Suppressor macrophage (primary cell): ENCODE measurements around the gene RPUSD1.
"Not testable (repeated sequence)": the region's sequence is repeated elsewhere in the genome, so short reads cannot be mapped to it uniquely, and the experiment has no call there.

ENCODE experiments used
- DNase-seq, 4 experiments: peaks; one replicate each; pipeline ENCODE4 v3.0.0-alpha.2; 2020 to 2022

RPUSD1 gene

DNA sequence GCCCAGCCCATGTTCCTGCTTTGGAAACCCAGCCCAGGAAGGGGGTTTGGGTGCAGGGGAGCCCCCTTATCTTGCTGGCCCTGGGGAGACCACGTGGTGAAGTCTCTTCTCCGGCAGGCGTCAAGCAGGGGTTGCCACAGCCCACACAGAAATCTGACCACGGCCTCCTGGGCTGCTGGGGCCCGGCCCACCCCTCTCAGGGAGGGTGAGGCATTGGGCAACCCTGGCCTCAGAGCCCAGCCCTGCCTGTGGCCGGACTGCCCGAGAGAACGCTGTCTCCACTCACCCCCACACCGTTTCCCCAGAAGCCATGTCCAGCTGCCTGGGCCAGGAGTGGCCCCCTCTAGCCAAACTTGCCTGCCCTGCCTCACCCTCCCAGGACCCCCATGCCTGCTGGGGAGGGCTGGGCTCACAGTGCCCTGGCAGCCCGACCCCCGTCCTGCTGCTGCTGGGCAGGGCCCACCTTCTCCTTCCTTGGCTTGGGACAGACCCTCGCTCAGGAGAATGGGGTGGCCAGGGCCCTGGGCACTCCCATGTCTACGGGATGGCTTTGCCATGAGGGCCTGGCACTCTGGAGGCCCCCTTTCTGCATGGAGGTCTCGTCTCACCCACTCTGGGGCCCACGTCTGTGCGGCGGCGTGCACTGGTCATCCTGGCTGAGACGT lies 6.7 kb downstream of the RPUSD1 start:
- no peak for DNase-seq

DNA sequence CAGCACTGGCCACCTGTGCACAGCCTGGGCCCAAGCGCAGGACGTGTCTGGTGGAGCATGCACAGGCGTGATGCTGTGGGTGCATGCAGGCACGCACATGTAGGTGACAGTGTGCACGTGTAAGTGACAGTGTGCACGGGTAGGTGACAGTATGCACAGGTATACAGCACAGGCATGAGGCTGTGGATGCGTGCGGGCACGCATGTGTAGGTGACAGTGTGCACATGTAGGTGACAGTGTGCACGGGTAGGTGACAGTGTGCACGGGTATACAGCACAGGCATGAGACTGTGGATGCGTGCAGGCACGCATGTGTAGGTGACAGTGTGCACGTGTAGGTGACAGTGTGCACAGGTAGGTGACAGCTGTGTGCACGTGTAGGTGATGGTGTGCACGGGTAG lies 7.9 kb downstream of the RPUSD1 start:
- DNase-seq, result no peak

DNA sequence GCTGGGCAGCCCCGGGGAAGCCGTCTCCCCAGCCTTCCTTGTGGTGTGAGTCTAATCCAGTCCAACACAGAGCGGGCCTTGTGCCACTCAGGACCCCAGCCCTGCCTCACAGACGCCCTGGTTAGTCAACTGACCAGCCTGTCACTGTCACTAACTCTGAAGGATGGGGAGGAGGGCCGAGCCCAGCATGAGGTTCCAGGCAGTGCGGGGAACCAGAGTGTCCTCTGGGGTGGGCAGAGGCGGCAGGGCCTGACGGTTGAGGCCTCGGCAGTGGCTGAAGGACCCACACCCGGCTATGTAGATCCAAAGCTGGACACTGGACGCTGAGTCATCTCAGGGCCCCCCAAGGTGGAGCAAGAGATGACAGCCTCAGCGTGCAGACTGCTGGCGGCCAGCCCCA lies 8.6 kb downstream of the RPUSD1 start:
- DNase-seq, result no peak

DNA sequence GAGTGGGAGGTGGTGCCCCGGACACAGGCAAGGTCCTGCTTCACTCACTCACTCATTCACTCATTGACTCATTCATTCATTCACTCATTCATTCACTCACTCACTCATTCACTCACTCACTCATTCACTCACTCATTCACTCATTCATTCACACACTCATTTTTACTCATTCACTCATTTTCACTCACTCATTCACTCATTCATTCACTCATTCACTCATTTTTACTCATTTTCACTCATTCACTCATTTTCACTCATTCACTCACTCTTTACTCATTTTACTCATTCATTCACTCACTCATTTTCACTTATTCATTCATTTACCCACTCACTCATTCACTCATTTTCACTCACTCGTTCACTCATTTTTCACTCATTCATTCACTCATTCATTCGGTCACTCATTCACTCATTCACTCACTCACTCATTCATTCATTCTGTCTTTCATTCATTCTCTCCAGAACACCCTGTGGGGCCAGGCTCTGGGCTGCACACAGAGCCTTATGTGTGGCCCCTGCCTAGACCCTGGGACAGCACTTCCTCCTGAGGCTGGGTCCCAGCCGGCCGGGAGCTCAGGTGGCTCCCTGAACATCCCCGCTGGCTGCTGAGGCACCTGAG lies 9.2 kb downstream of the RPUSD1 start:
- DNase-seq, result no peak

DNA sequence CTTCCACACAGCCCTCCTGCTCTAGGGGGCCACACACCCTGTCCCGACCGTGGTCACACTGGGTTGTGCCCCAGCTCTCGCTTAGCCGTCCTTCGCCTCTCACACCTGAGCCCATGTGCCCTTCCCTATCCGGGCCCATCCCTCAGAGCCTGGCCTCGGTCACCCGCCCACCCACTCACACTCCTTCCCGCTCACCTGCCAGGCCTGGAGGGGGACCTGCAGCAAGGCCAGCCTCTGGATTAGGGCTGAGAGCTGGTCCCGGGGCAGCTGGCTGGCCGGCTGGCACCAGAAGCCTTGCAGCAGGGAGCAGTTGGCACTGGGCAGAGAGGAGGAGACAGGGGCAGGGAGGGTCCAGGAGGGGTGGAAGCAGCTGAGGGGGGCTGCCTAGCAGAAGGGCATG lies 9.7 kb downstream of the RPUSD1 start:
- no peak for DNase-seq

DNA sequence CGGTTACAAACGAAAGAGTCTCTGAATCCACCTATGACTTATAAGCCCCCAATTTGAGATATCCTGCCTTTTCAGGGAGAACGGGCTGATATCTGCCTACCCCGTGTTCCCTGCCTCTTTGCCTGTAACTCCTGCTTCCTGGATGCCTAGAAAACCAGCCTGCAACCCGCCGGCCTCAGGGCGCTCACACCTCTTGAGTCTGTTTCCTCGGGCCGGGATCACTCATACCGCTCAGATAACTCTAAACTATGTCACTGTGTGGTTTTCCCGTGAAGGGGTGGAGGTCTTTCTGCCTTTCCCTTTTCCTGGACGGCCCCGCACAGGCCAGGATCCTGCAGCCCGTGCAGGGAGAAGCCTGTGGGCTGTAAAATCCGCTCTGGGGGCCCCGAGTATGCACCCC lies 10.4 kb downstream of the RPUSD1 start:
- DNase-seq, result no peak

DNA sequence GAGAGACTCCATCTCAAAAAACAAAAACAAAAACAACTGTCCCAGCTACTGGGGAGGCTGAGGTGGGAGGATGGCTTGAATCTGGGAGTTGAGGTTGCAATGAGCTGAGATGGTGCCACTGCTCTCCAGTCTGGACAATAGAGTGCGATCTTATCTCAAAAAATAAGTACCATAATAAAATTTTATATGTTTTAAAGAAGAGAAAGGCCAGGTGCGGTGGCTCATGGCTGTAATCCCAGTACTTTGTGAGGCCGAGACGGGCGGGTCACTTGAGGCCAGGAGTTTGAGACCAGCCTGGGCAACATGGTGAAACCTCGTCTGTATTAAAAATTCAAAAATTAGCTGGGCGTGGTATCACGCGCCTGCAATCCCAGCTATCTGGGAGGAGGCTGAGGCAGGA lies 11.4 kb downstream of the RPUSD1 start:
- no peak for DNase-seq

GRCh38 chr16:776298-776697 lies 11.9 kb downstream of the RPUSD1 start:
- not testable (repeated sequence) for DNase-seq

DNA sequence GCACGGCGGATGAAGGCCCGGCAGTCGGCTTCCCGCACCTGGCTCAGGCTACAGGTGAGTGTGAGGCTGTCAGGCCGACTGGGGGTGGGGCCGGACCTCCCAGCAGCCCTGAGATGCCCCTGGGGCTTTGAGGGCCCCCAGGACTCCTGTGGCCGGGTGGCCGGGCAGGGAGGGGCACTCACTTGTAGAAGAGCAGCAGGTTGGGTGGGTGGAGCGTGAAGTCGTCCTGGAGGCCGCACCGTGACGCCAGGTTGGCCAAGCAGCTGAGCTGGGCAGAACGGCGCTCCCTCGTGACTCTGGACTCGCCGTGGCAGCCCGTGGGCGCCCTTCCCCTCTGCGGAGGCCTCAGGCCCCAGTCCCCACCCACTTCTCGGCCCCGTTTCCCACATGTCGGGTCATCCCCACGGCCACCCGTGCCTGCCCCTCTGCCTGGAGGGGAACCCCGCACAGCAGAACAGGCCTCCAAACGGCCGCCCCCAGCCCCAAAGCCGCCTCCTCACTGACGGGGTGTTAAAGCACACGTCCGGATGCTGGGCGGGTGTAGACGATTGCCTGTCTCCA lies 12.9 kb downstream of the RPUSD1 start:
- no peak for DNase-seq

- DNase-seq, result no peak
These were observed 13.8 kb downstream of the RPUSD1 start for GRCh38 chr16:774086-775001.

- no peak for DNase-seq
These were observed 15.2 kb downstream of the RPUSD1 start for GRCh38 chr16:772959-773358.

DNA sequence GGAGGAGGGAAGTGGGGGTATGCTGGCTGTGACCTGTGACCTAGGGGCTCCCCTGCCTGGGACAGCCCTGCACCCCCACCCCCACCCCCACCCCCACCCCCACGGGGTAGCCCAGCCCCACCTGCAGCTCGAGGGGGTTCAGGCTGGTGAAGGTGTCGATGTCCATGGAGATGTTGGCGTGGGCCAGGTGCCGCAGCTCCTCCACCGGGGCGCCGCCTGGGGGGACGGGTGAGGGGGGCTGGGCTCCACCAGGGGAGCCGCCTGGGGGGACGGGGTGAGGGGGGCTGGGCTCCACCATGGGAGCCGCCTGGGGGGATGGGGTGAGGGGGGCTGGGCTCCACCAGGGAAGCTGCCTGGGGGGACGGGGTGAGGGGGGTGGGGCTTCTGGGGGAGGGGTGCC lies 17.8 kb downstream of the RPUSD1 start:
- no peak for DNase-seq

DNA sequence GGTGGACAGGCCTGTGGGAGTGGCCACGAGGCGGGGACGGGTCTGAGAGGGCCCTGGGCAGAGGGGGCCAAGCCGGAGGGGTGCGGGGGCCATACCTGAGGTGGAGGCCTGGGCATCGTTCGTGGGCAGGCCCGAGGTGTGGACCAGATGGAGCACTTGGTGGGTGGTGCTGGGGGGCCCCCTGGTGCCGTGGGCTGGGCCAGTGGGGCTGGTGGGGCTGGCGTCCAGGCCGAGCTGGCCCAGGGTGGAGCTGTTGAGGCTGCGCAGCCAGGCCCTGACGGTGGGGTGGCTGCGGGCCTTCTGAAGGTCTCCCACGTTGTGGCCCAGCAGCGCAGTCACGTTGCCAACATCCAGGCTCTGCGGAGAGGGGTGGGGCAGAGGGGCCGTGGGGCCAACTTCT lies 18.2 kb downstream of the RPUSD1 start:
- no peak for DNase-seq

DNA sequence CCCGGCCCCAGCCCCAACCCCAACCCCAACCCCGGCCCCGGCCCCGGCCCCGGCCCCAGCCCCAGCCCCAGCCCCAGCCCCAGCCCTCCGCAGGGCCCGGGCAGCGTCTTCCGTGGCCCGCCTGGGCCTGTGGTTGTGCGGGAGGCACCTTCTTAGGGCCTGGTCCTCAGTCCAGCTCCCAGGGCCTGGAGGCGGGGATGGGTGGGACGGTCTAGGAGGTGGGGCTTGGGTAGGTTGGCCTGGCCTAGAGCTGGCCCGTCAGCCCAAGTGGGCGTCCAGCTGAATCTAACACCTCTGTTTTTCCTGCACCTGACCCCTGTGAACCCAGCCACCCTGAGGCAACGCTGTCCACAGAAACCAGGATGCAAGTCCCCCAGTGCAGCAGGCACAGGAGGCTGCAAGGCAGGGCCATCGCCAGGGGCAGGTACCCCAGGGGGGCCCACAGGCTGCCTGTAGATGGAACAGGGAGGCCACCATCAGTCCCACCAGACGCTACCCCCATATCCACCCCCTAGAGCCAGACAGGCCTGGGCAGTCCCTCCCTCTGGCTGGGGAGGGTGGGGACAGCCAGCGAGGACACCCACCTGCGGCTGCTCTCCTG lies 18.9 kb downstream of the RPUSD1 start:
- no peak for DNase-seq

GRCh38 chr16:768428-768827 lies 19.8 kb downstream of the RPUSD1 start:
- no peak for DNase-seq

GRCh38 chr16:767743-768235 lies 20.4 kb downstream of the RPUSD1 start:
- DNase-seq, result no peak

- DNase-seq, result no peak
These were observed 21.2 kb downstream of the RPUSD1 start for GRCh38 chr16:766820-767640.

DNA sequence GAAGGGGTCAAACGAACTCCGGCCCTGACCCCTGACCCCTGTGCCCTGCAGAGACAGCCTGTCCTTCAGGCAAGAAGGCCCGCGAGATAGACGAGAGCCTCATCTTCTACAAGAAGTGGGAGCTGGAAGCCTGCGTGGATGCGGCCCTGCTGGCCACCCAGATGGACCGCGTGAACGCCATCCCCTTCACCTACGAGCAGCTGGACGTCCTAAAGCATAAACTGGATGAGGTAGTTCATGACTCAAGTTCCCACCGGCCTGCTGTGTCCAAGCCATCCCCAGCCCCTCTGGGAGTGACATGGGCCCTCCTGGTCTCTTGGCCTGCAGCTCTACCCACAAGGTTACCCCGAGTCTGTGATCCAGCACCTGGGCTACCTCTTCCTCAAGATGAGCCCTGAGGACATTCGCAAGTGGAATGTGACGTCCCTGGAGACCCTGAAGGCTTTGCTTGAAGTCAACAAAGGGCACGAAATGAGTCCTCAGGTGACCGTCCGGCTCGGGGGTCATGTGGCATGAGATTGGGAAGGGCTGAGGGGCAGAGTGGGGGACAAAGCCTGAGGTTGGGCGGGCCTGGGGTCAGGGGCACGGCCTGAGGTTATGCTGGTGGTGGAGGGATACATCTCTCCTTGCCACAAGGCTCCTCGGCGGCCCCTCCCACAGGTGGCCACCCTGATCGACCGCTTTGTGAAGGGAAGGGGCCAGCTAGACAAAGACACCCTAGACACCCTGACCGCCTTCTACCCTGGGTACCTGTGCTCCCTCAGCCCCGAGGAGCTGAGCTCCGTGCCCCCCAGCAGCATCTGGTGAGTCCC lies 22.0 kb downstream of the RPUSD1 start:
- no peak for DNase-seq

GRCh38 chr16:765488-765865 lies 22.7 kb downstream of the RPUSD1 start:
- DNase-seq, result no peak

DNA sequence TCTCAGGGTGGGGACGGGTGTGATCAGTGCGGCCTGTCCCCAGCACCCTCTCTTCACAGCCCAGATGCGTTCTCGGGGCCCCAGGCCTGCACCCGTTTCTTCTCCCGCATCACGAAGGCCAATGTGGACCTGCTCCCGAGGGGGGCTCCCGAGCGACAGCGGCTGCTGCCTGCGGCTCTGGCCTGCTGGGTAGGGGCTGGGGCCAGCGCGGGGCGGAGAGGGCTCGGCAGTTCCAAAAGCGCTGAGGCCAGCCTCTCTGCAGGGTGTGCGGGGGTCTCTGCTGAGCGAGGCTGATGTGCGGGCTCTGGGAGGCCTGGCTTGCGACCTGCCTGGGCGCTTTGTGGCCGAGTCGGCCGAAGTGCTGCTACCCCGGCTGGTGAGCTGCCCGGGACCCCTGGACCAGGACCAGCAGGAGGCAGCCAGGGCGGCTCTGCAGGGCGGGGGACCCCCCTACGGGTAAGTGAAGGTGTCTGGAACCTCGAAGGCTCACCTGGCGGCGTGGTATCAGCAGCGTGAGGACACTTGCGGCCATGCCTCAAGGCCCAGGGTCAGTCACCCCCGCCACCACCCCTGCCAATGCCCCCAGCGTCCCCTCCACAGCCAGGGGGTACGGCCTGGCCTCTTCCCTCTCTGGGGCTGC lies 23.2 kb downstream of the RPUSD1 start:
- DNase-seq, result no peak
